A673 (cell line): Measurements from ENCODE around the gene MCRIP1. TPM values are rescaled to one million over a fixed set of nuclear protein-coding genes. Genes with fewer than 3 reads are reported as not detected.

Experiments
- BruUV-seq: library from RNA; stranded (reverse); fragments of 400-500 nt; replicated peaks from 2 replicates; lab custom pipeline; 2021; lab: Mats Ljungman, UMichigan
- CTCF ChIA-PET: fragments of 300-600 bp; sonication (Branson Sonifier 250); formaldehyde crosslinking; loops from one replicate; lab custom pipeline; 2022; ENCODE audit warnings: antibody characterized with exemption; lab: Charles Lee
- POLR2A ChIA-PET: fragments of 300-600 bp; sonication (Branson Sonifier 250); formaldehyde crosslinking; loops from one replicate; lab custom pipeline; 2022; ENCODE audit warnings: antibody characterized with exemption; ENCODE audit not compliant: low non-redundant PET; lab: Charles Lee
- DNase-seq: peaks from one replicate; pipeline ENCODE4 v3.0.0-alpha.2; 2015; ENCODE audit warnings: low spot score
- H3K27ac ChIP-seq: fragments of 200-600 bp; sonication (generic); 2 replicates; pipeline ENCODE4 v1.5.1; 2016; ENCODE audit warnings: mixed run types, low read depth, mild to moderate bottlenecking, mixed read lengths, antibody characterized with exemption, low read length; ENCODE audit not compliant: poor library complexity, severe bottlenecking
- H3K27me3 ChIP-seq: fragments of 200-600 bp; sonication (generic); replicated peaks from 2 replicates; pipeline ENCODE4 v1.6.1; 2017; ENCODE audit warnings: mixed run types, low read depth, mild to moderate bottlenecking, mixed read lengths, antibody characterized with exemption, low read length; ENCODE audit not compliant: insufficient read depth, poor library complexity
- H3K36me3 ChIP-seq: fragments of 200-600 bp; sonication (generic); 2 replicates; pipeline ENCODE4 v1.6.1; 2016; ENCODE audit warnings: mixed run types, mild to moderate bottlenecking, mixed read lengths, antibody characterized with exemption, low read length; ENCODE audit not compliant: insufficient read depth, poor library complexity, severe bottlenecking
- H3K4me1 ChIP-seq: fragments of 200-600 bp; sonication (generic); 2 replicates; pipeline ENCODE4 v1.6.1; 2017; ENCODE audit warnings: mixed run types, mild to moderate bottlenecking, mixed read lengths, antibody characterized with exemption, low read length; ENCODE audit not compliant: insufficient read depth, poor library complexity, severe bottlenecking
- H3K4me3 ChIP-seq: fragments of 200-600 bp; sonication (generic); 2 replicates; pipeline ENCODE4 v1.5.1; 2016; ENCODE audit warnings: low read depth, mixed run types, mild to moderate bottlenecking, mixed read lengths, low read length; ENCODE audit not compliant: poor library complexity, severe bottlenecking
- H3K9me3 ChIP-seq: fragments of 200-600 bp; sonication (generic); 2 replicates; pipeline ENCODE4 v1.6.1; 2016; ENCODE audit warnings: mixed run types, low read depth, mild to moderate bottlenecking, mixed read lengths, antibody characterized with exemption, low read length; ENCODE audit not compliant: poor library complexity, severe bottlenecking
- CTCF ChIP-seq: fragments of 300-800, 200-600 bp; sonication (generic); conservative IDR thresholded peaks from 2 replicates; pipeline ENCODE4 v1.5.1; 2017; ENCODE audit warnings: low read depth, mild to moderate bottlenecking, antibody characterized with exemption, low read length, moderate library complexity, mixed read lengths
- EZH2 ChIP-seq: fragments of 200-600 bp; sonication (generic); IDR thresholded peaks from 2 replicates; pipeline ENCODE4 v1.6.1; 2017; ENCODE audit warnings: borderline replicate concordance, low read depth, mild to moderate bottlenecking, mixed read lengths, antibody characterized with exemption, low read length; ENCODE audit not compliant: poor library complexity, severe bottlenecking
- intact Hi-C: fragments of 100-400 bp; cut with micrococcal nuclease; formaldehyde crosslinking; loops from one replicate; pipeline ENCODE4 v1.10.0; 2022; ENCODE audit not compliant: unreplicated experiment
- total RNA-seq: library from RNA; stranded (reverse); gene quantifications from 2 replicates; pipeline ENCODE4 v1.2.3, GENCODE V29; 2021

The MCRIP1 gene
- total RNA-seq, 1 experiment from 2014 or later = 126 TPM

- Histone ChIP-seq H3K27ac (no peak overlapping the region), H3K4me1 (no peaks in the 10 kb centered on the region), H3K4me3 (no peak overlapping the region), H3K9me3 (no peaks in the 10 kb centered on the region), H3K36me3 (no peaks in the 10 kb centered on the region), H3K27me3 (peaks cover 76% of the 10 kb centered on the region)
- DNase-seq = no peak
- TF ChIP-seq CTCF = no peak
- no peak for TF ChIP-seq EZH2
- intact Hi-C loops = no loop called here
- POLR2A ChIA-PET = no interaction called here
- BruUV-seq = no TSS peak
- CTCF ChIA-PET = no interaction called here
Measured at GRCh38 chr17:81802048-81802758, 30.9 kb downstream of the MCRIP1 start.

DNA sequence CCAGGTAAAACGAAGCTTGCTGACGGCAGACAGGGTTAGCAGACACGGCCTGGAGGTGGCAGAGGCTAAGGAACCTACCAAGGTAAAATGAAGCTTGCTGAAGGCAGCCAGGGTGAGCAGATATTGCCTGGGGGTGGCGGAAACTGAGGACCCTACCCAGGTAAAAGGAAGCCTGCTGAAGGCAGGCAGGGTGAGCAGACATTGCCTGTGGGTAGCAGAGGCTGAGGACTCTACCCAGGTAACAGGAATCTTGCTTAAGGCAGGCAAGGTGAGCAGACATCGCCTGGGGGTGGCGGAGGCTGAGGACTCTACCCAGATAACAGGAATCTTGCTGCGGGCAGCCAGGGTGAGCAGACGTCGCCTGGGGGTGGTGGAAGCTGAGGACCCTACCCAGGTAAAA lies 31.8 kb downstream of the MCRIP1 start:
- no peaks in the 10 kb centered on the region for H3K4me1 ChIP-seq
- ChIA-PET POLR2A (interaction anchor here (0.5 kb wide), 1 partner anchor 54 kb away, joined by 4 read pairs; no protein-coding TSS in a partner anchor), CTCF (no interaction called here)
- DNase-seq = no peak
- TF ChIP-seq EZH2 (no peak), CTCF (no peak)
- no peak overlapping the region for H3K27ac ChIP-seq
- no TSS peak for BruUV-seq
- peaks cover 67% of the 10 kb centered on the region for H3K27me3 ChIP-seq
- intact Hi-C loops = no loop called here
- no peak overlapping the region for H3K4me3 ChIP-seq
- H3K36me3 ChIP-seq = no peaks in the 10 kb centered on the region
- no peaks in the 10 kb centered on the region for H3K9me3 ChIP-seq

DNA sequence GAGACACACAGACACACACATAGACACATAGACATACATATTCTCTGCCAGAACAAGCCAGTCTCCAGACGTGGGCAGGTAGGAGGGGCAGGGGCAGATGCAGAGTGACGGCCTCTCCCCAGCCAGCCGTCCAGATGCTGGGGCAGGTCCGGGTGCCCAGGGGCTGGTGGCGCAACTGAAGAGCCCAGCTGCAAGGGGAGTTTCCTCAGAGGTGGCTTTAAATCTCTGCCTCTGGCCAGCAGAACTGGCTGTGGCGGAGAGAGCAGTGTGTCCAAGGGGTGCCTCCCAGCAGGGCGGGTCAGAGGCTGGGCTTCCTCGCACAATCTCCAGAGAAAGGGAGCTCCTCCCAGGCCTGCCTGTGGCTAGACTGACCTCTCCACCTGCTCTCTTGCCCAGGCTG lies 38.6 kb downstream of the MCRIP1 start:
- POLR2A ChIA-PET = no interaction called here
- Histone ChIP-seq H3K27me3 (no peaks in the 10 kb centered on the region), H3K36me3 (no peaks in the 10 kb centered on the region), H3K27ac (no peak overlapping the region), H3K9me3 (no peaks in the 10 kb centered on the region), H3K4me3 (no peak overlapping the region), H3K4me1 (no peaks in the 10 kb centered on the region)
- CTCF ChIA-PET = no interaction called here
- no TSS peak for BruUV-seq
- no peak for DNase-seq
- TF ChIP-seq EZH2 (no peak), CTCF (no peak)
- intact Hi-C loops = no loop called here
